ENCODE results near the gene ZFP36L2. TPM values are rescaled to one million over a fixed set of nuclear protein-coding genes. Genes with fewer than 3 reads are reported as not detected.
A peak's percentile ranks its signal among the peaks of the same experiment; 100 is the strongest.

ZFP36L2 gene
- polyA plus RNA-seq, 6 donors from 2014 or later: 125 to 367 (median 188) TPM

GRCh38 chr2:43219383-43220228, 6.8 kb downstream of the ZFP36L2 start:
- peaks cover 10 to 19% of the 10 kb centered on the region in 2 donors for H3K36me3 Mint-ChIP-seq
- peak overlapping the region; percentile 91 to 100 (median 98) for H3K27ac Mint-ChIP-seq
- H3K4me1 Mint-ChIP-seq: peaks cover 55 to 67% (median 63%) of the 10 kb centered on the region in 3 donors
- no peaks in the 10 kb centered on the region for H3K27me3 Mint-ChIP-seq
- ATAC-seq (ENCODE audit: low read depth in 2 of 2): peak; percentile 56 to 58
- H3K9me3 Mint-ChIP-seq: peaks cover 0 to 3% (median 0%) of the 10 kb centered on the region in 7 donors
- DNase-seq: peak; percentile 84
- peak overlapping the region; percentile 73 to 99 (median 94) for H3K4me3 Mint-ChIP-seq

- H3K36me3 Mint-ChIP-seq: peaks cover 3 to 15% of the 10 kb centered on the region in 2 donors
- no peaks in the 10 kb centered on the region for H3K9me3 Mint-ChIP-seq
- H3K27ac Mint-ChIP-seq: peak overlapping the region; percentile 91 to 100 (median 98)
- ATAC-seq (ENCODE audit: low read depth in 2 of 2): peak; percentile 64 to 66
- peak; percentile 77 for DNase-seq
- H3K4me3 Mint-ChIP-seq: peak overlapping the region; percentile 73 to 99 (median 94)
- H3K27me3 Mint-ChIP-seq: no peaks in the 10 kb centered on the region
- H3K4me1 Mint-ChIP-seq: peaks cover 50 to 65% (median 56%) of the 10 kb centered on the region in 3 donors
Observed at GRCh38 chr2:43218702-43219382, 7.6 kb downstream of the ZFP36L2 start.

- DNase-seq (no peak), ATAC-seq (ENCODE audit: low read depth in 2 of 2) (peak; percentile 9 to 13)
- no peaks in the 10 kb centered on the region for H3K9me3 Mint-ChIP-seq
- H3K4me1 Mint-ChIP-seq: peaks cover 45 to 70% (median 57%) of the 10 kb centered on the region in 3 donors
- no peaks in the 10 kb centered on the region for H3K27me3 Mint-ChIP-seq
- H3K27ac Mint-ChIP-seq: peak overlapping the region; percentile 91 to 100 (median 96)
- H3K4me3 Mint-ChIP-seq: peak overlapping the region; percentile 73 to 99 (median 94)
- H3K36me3 Mint-ChIP-seq: peaks cover 1 to 10% of the 10 kb centered on the region in 2 donors
Observed at GRCh38 chr2:43218155-43218701, 8.2 kb downstream of the ZFP36L2 start.

GRCh38 chr2:43217228-43218154, 8.9 kb downstream of the ZFP36L2 start:
- ATAC-seq (ENCODE audit: low read depth in 2 of 2): no peak
- Mint-ChIP-seq H3K4me3 (peak overlapping the region; percentile 73 to 99 (median 94)), H3K36me3 (peaks cover 6 to 9% of the 10 kb centered on the region in 2 donors), H3K27me3 (no peaks in the 10 kb centered on the region), H3K27ac (peak overlapping the region; percentile 91 to 100 (median 96)), H3K4me1 (peaks cover 49 to 72% (median 60%) of the 10 kb centered on the region in 3 donors), H3K9me3 (peaks cover 0 to 1% (median 0%) of the 10 kb centered on the region in 7 donors)
- no peak for DNase-seq

GRCh38 chr2:43216629-43217028, 9.8 kb downstream of the ZFP36L2 start:
- DNase-seq (no peak), ATAC-seq (ENCODE audit: low read depth in 2 of 2) (no peak)
- Mint-ChIP-seq H3K27ac (no peak overlapping the region), H3K4me1 (peaks cover 46 to 72% (median 56%) of the 10 kb centered on the region in 3 donors), H3K36me3 (peaks cover 1 to 13% of the 10 kb centered on the region in 2 donors), H3K9me3 (peaks cover 0 to 1% (median 0%) of the 10 kb centered on the region in 7 donors), H3K4me3 (no peak overlapping the region), H3K27me3 (no peaks in the 10 kb centered on the region)

GRCh38 chr2:43215673-43216255, 10.6 kb downstream of the ZFP36L2 start:
- no peaks in the 10 kb centered on the region for H3K27me3 Mint-ChIP-seq
- H3K4me3 Mint-ChIP-seq: peak overlapping the region in 2 of 8 donors; percentile 17 to 56
- peak overlapping the region in 4 of 6 donors; percentile 9 to 56 (median 42) for H3K27ac Mint-ChIP-seq
- peaks cover 0 to 13% of the 10 kb centered on the region in 2 donors for H3K36me3 Mint-ChIP-seq
- ATAC-seq (ENCODE audit: low read depth in 2 of 2) (no peak), DNase-seq (no peak)
- peaks cover 0 to 1% (median 0%) of the 10 kb centered on the region in 7 donors for H3K9me3 Mint-ChIP-seq
- peaks cover 40 to 71% (median 50%) of the 10 kb centered on the region in 3 donors for H3K4me1 Mint-ChIP-seq

- no peak for ATAC-seq (ENCODE audit: low read depth in 2 of 2)
- Mint-ChIP-seq H3K4me1 (peaks cover 35 to 69% (median 48%) of the 10 kb centered on the region in 3 donors), H3K9me3 (peaks cover 0 to 1% (median 0%) of the 10 kb centered on the region in 7 donors), H3K27me3 (no peaks in the 10 kb centered on the region), H3K4me3 (no peak overlapping the region), H3K27ac (peak overlapping the region in 1 of 6 donors; percentile 38), H3K36me3 (peaks cover 0 to 13% of the 10 kb centered on the region in 2 donors)
- DNase-seq: no peak
Observed at GRCh38 chr2:43214253-43214652, 12.2 kb downstream of the ZFP36L2 start.

GRCh38 chr2:43212931-43213330, 13.5 kb downstream of the ZFP36L2 start:
- peak; percentile 62 to 72 for ATAC-seq (ENCODE audit: low read depth in 2 of 2)
- Mint-ChIP-seq H3K27me3 (no peaks in the 10 kb centered on the region), H3K9me3 (peaks cover 0 to 1% (median 0%) of the 10 kb centered on the region in 7 donors), H3K4me3 (peak overlapping the region in 7 of 8 donors; percentile 2 to 81 (median 48)), H3K4me1 (peaks cover 28 to 58% (median 38%) of the 10 kb centered on the region in 3 donors), H3K27ac (peak overlapping the region in 5 of 6 donors; percentile 9 to 97 (median 75)), H3K36me3 (peaks cover 0 to 13% of the 10 kb centered on the region in 2 donors)
- no peak for DNase-seq

- peak overlapping the region in 4 of 6 donors; percentile 9 to 93 (median 82) for H3K27ac Mint-ChIP-seq
- H3K9me3 Mint-ChIP-seq: peaks cover 0 to 1% (median 0%) of the 10 kb centered on the region in 7 donors
- H3K4me1 Mint-ChIP-seq: peaks cover 28 to 58% (median 38%) of the 10 kb centered on the region in 3 donors
- no peak for ATAC-seq (ENCODE audit: low read depth in 2 of 2)
- H3K27me3 Mint-ChIP-seq: no peaks in the 10 kb centered on the region
- DNase-seq: no peak
- H3K4me3 Mint-ChIP-seq: peak overlapping the region in 6 of 8 donors; percentile 32 to 81 (median 50)
- peaks cover 0 to 13% of the 10 kb centered on the region in 2 donors for H3K36me3 Mint-ChIP-seq
Observed at GRCh38 chr2:43212216-43212835, 14.1 kb downstream of the ZFP36L2 start.

GRCh38 chr2:43210467-43211303, 15.7 kb downstream of the ZFP36L2 start:
- DNase-seq (no peak), ATAC-seq (ENCODE audit: low read depth in 2 of 2) (peak; percentile 59 to 60)
- no peaks in the 10 kb centered on the region for H3K27me3 Mint-ChIP-seq
- peaks cover 0 to 13% of the 10 kb centered on the region in 2 donors for H3K36me3 Mint-ChIP-seq
- peaks cover 0 to 1% (median 0%) of the 10 kb centered on the region in 7 donors for H3K9me3 Mint-ChIP-seq
- peaks cover 32 to 51% (median 48%) of the 10 kb centered on the region in 3 donors for H3K4me1 Mint-ChIP-seq
- H3K4me3 Mint-ChIP-seq: peak overlapping the region in 5 of 8 donors; percentile 1 to 88 (median 54)
- H3K27ac Mint-ChIP-seq: peak overlapping the region in 3 of 6 donors; percentile 37 to 87 (median 84)

- Mint-ChIP-seq H3K27me3 (no peaks in the 10 kb centered on the region), H3K9me3 (peaks cover 0 to 1% (median 0%) of the 10 kb centered on the region in 7 donors), H3K4me1 (peaks cover 32 to 52% (median 48%) of the 10 kb centered on the region in 3 donors), H3K36me3 (peaks cover 0 to 13% of the 10 kb centered on the region in 2 donors), H3K4me3 (peak overlapping the region in 4 of 8 donors; percentile 45 to 72 (median 60)), H3K27ac (peak overlapping the region in 4 of 6 donors; percentile 47 to 87 (median 69))
- no peak for ATAC-seq (ENCODE audit: low read depth in 2 of 2)
- DNase-seq: no peak
Observed at GRCh38 chr2:43210125-43210466, 16.3 kb downstream of the ZFP36L2 start.
